Fibroblast of lung (primary cell): ENCODE results near the gene MAS1. TPM values are rescaled to one million over a fixed set of nuclear protein-coding genes. Genes with fewer than 3 reads are reported as not detected.

Experiments
- DNase-seq, 2 donors: peaks; one replicate each; pipeline versions ENCODE4 v3.0.0 to v3.0.0-alpha.2; 2010; ENCODE audit warnings: low read depth in 2 of 2
- H2AFZ ChIP-seq: 2 replicates; pipeline ENCODE4 v1.5.1; 2012; ENCODE audit warnings: low read length, control low read depth, inconsistent platforms
- H3K27ac ChIP-seq: 2 replicates; pipeline ENCODE4 v1.5.1; 2011; ENCODE audit warnings: low read length, control low read depth; ENCODE audit not compliant: insufficient read depth
- H3K27me3 ChIP-seq: 2 replicates; pipeline ENCODE4 v1.5.1; 2011; ENCODE audit warnings: mild to moderate bottlenecking, low read length; ENCODE audit not compliant: control insufficient read depth, insufficient read depth
- H3K36me3 ChIP-seq: 2 replicates; pipeline ENCODE4 v1.5.1; 2011; ENCODE audit warnings: low read length; ENCODE audit not compliant: control insufficient read depth, insufficient read depth
- H3K4me1 ChIP-seq: 2 replicates; pipeline ENCODE4 v1.5.1; 2011; ENCODE audit warnings: low read length; ENCODE audit not compliant: control insufficient read depth, insufficient read depth; ENCODE audit errors: extremely low read depth
- H3K4me2 ChIP-seq: 2 replicates; pipeline ENCODE4 v1.5.1; 2011; ENCODE audit warnings: low read length, control low read depth; ENCODE audit not compliant: insufficient read depth; ENCODE audit errors: extremely low read depth
- H3K4me3 ChIP-seq, 4 experiments: fragments of 200-600 bp in 1 of 4; sonication (generic) in 1 of 4; replicated peaks in 1 of 4; 2 replicates each; pipeline ENCODE4 v1.5.1; 2011 to 2016; ENCODE audit warnings: low read length in 4 of 4, low read depth in 3 of 4, mild to moderate bottlenecking in 3 of 4, control low read depth in 2 of 4, inconsistent platforms in 1 of 4, mixed read lengths in 1 of 4; ENCODE audit not compliant: insufficient read depth in 1 of 4; ENCODE audit errors: control extremely low read depth in 1 of 4
- H3K79me2 ChIP-seq: 2 replicates; pipeline ENCODE4 v1.5.1; 2012; ENCODE audit warnings: mild to moderate bottlenecking, low read length, inconsistent platforms; ENCODE audit not compliant: control insufficient read depth, insufficient read depth
- H3K9ac ChIP-seq: 2 replicates; pipeline ENCODE4 v1.5.1; 2011; ENCODE audit warnings: mild to moderate bottlenecking, low read length, control low read depth; ENCODE audit not compliant: insufficient read depth
- H3K9me3 ChIP-seq: 2 replicates; pipeline ENCODE4 v1.5.1; 2012; ENCODE audit warnings: low read depth, low read length; ENCODE audit not compliant: control insufficient read depth, insufficient read depth
- H4K20me1 ChIP-seq: 2 replicates; pipeline ENCODE4 v1.5.1; 2011; ENCODE audit warnings: low read length; ENCODE audit not compliant: control insufficient read depth, insufficient read depth; ENCODE audit errors: extremely low read depth
- EZH2 ChIP-seq: IDR thresholded peaks from 2 replicates; pipeline ENCODE4 v1.5.1; 2012; ENCODE audit warnings: low read length, control low read depth, mild to moderate bottlenecking; ENCODE audit errors: missing control alignments
- polyA plus RNA-seq, 2 donors: library from polyadenylated mRNA; depleted of rRNA in 1 of 2; stranded (reverse) in 1 of 2; unstranded in 1 of 2; fragments of >200 nt; gene quantifications; 2 replicates each; pipeline ENCODE4 v1.2.1, GENCODE V29; 2011 to 2012; ENCODE audit warnings: missing spikeins in 1 of 2
- total RNA-seq: library from RNA; depleted of rRNA; stranded (reverse); fragments of >200 nt; gene quantifications from 2 replicates; pipeline ENCODE4 v1.2.1, GENCODE V29; 2014
- TF ChIP-seq, protein P1 (sequence below), 2 donors: IDR thresholded peaks in 1 of 2; conservative IDR thresholded peaks in 1 of 2; 1 replicate in 1 of 2; 2 replicates in 1 of 2; pipeline ENCODE4 v1.5.1; 2011 to 2012; ENCODE audit warnings: low read length in 2 of 2, control low read depth in 1 of 2, inconsistent platforms in 1 of 2, low read depth in 1 of 2, mild to moderate bottlenecking in 1 of 2

MAS1 gene
- total and polyA plus RNA-seq, 2 donors (not counting 1 experiment from before 2014, with no cell fraction given) = not detected

DNA sequence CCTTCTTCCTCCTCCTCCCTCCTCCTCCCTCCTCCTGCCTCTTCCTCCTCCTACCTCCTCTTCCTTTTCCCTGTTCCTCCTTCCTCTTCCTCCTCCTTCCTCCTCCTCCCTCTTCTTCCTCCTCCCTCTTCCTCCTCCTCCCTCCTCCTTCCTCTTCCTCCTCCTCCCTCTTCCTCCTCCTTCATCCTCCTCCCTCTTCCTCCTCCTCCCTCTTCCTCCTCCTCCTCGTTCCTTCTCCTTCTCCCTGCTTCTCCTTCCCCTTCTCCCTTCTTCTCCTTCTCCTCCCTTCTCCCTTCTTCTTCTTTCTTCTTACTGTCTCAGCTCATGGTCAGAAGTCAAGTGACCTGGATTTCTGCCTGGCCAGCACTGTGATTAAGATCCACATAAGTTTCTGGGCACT lies 7.7 kb downstream of the MAS1 start:
- Histone ChIP-seq H4K20me1 (no peaks in the 10 kb centered on the region), H3K27me3 (no peaks in the 10 kb centered on the region), H3K9me3 (no peaks in the 10 kb centered on the region), H3K4me2 (no peak overlapping the region), H2AFZ (no peak overlapping the region), H3K9ac (no peak overlapping the region), H3K4me3 (no peak overlapping the region), H3K36me3 (no peaks in the 10 kb centered on the region), H3K27ac (no peak overlapping the region), H3K79me2 (no peaks in the 10 kb centered on the region), H3K4me1 (peaks cover 8% of the 10 kb centered on the region)
- no peak for DNase-seq
- no peak for TF ChIP-seq EZH2
- TF ChIP-seq, protein P1, sequence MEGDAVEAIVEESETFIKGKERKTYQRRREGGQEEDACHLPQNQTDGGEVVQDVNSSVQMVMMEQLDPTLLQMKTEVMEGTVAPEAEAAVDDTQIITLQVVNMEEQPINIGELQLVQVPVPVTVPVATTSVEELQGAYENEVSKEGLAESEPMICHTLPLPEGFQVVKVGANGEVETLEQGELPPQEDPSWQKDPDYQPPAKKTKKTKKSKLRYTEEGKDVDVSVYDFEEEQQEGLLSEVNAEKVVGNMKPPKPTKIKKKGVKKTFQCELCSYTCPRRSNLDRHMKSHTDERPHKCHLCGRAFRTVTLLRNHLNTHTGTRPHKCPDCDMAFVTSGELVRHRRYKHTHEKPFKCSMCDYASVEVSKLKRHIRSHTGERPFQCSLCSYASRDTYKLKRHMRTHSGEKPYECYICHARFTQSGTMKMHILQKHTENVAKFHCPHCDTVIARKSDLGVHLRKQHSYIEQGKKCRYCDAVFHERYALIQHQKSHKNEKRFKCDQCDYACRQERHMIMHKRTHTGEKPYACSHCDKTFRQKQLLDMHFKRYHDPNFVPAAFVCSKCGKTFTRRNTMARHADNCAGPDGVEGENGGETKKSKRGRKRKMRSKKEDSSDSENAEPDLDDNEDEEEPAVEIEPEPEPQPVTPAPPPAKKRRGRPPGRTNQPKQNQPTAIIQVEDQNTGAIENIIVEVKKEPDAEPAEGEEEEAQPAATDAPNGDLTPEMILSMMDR (conservative IDR thresholded peaks at IDR 0.05 in 1 of 2, IDR thresholded peaks at IDR 0.05 in 1 of 2; ENCODE audit: low read depth in 1 of 2, low read length in 2 of 2) = no peak

GRCh38 chr6:159899994-159900745 lies 9.4 kb downstream of the MAS1 start:
- peak; percentile 87 to 89 for DNase-seq
- TF ChIP-seq EZH2 = no peak
- TF ChIP-seq, protein P1 (conservative IDR thresholded peaks at IDR 0.05 in 1 of 2, IDR thresholded peaks at IDR 0.05 in 1 of 2; ENCODE audit: low read depth in 1 of 2, low read length in 2 of 2) = no peak
- H4K20me1 ChIP-seq = no peaks in the 10 kb centered on the region
- no peak overlapping the region for H3K9ac ChIP-seq
- peak overlapping the region in 3 of 4 experiments; percentile 16 to 32 (median 26) for H3K4me3 ChIP-seq
- no peaks in the 10 kb centered on the region for H3K27me3 ChIP-seq
- H3K36me3 ChIP-seq = no peaks in the 10 kb centered on the region
- H3K79me2 ChIP-seq = no peaks in the 10 kb centered on the region
- peaks cover 8% of the 10 kb centered on the region for H3K4me1 ChIP-seq
- peak overlapping the region; percentile 78 for H3K4me2 ChIP-seq
- H2AFZ ChIP-seq = peak overlapping the region; percentile 26
- peak overlapping the region; percentile 69 for H3K27ac ChIP-seq
- no peaks in the 10 kb centered on the region for H3K9me3 ChIP-seq

DNA sequence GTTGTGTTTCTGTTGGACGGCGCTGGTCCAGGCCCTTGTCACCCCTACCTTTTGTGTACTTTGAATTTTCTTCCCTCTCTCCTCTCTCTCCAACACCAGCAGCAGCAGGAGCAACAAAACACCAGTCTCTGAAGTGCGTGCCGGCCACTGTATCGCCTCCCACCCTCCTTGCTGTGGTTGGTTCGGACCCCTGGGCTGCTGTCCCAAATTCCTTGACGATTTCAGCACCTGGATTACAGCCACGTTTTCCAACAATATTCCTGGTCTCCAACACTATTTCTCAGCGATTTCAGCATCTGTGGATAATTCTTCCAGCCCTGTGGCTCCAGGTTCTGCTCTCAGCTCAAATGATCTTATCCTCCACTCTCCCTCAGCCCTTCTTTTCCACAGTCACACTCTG lies 11.8 kb downstream of the MAS1 start:
- Histone ChIP-seq H3K4me1 (peaks cover 8% of the 10 kb centered on the region), H3K79me2 (no peaks in the 10 kb centered on the region), H3K36me3 (no peaks in the 10 kb centered on the region), H3K9ac (no peak overlapping the region), H3K27ac (no peak overlapping the region), H3K27me3 (no peaks in the 10 kb centered on the region), H4K20me1 (no peaks in the 10 kb centered on the region), H3K4me2 (no peak overlapping the region), H2AFZ (no peak overlapping the region), H3K9me3 (no peaks in the 10 kb centered on the region), H3K4me3 (no peak overlapping the region)
- no peak for DNase-seq
- TF ChIP-seq EZH2 = no peak
- TF ChIP-seq, protein P1 (conservative IDR thresholded peaks at IDR 0.05 in 1 of 2, IDR thresholded peaks at IDR 0.05 in 1 of 2; ENCODE audit: low read depth in 1 of 2, low read length in 2 of 2) = no peak
